Muscle layer of colon (tissue), 2 donors: Measurements from ENCODE around the gene FNTB.

Experiments used
- H3K27ac ChIP-seq: one replicate; pipeline ENCODE4 v1.7.0; 2013; ENCODE audit warnings: low read depth, mild to moderate bottlenecking, low read length, moderate library complexity
- H3K27me3 ChIP-seq, 2 donors: one replicate each; pipeline ENCODE4 v1.7.0; 2013; ENCODE audit warnings: low read length in 2 of 2, mild to moderate bottlenecking in 2 of 2; ENCODE audit not compliant: insufficient read depth in 2 of 2, control insufficient read depth in 1 of 2
- H3K36me3 ChIP-seq: one replicate; pipeline ENCODE4 v1.7.0; 2013; ENCODE audit warnings: mild to moderate bottlenecking, low read length; ENCODE audit not compliant: insufficient read depth
- H3K4me1 ChIP-seq: one replicate; pipeline ENCODE4 v1.7.0; 2013; ENCODE audit warnings: mild to moderate bottlenecking, low read length; ENCODE audit not compliant: insufficient read depth
- H3K4me3 ChIP-seq, 2 donors: one replicate each; pipeline ENCODE4 v1.7.0; 2013; ENCODE audit warnings: low read length in 2 of 2, low read depth in 1 of 2, mild to moderate bottlenecking in 1 of 2, moderate library complexity in 1 of 2
- H3K9ac ChIP-seq: one replicate; pipeline ENCODE4 v1.7.0; 2013; ENCODE audit warnings: low read length
- H3K9me3 ChIP-seq: one replicate; pipeline ENCODE4 v1.7.0; 2013; ENCODE audit warnings: mild to moderate bottlenecking, low read length
- donor health status: abdominal sarcoma.
- donor health status: Adenocarcinoma of cecum.

The FNTB gene

GRCh38 chr14:64970041-64970440, 16.7 kb upstream of the FNTB start:
- Histone ChIP-seq H3K9ac (no peak overlapping the region), H3K4me3 (no peak overlapping the region)

GRCh38 chr14:64970776-64971477, 15.8 kb upstream of the FNTB start:
- Histone ChIP-seq H3K4me1 (peaks cover 12% of the 10 kb centered on the region), H3K9me3 (no peaks in the 10 kb centered on the region), H3K27me3 (peaks cover 0 to 12% of the 10 kb centered on the region in 2 donors), H3K4me3 (peak overlapping the region; percentile 57 to 63), H3K36me3 (no peaks in the 10 kb centered on the region), H3K9ac (peak overlapping the region; percentile 21), H3K27ac (peak overlapping the region; percentile 23)

More at GRCh38 chr14:64970041-64970440, 16.7 kb upstream of the FNTB start:
- H3K4me1 ChIP-seq: peaks cover 12% of the 10 kb centered on the region
- peaks cover 0 to 12% of the 10 kb centered on the region in 2 donors for H3K27me3 ChIP-seq
- H3K27ac ChIP-seq: no peak overlapping the region
- no peaks in the 10 kb centered on the region for H3K36me3 ChIP-seq
- no peaks in the 10 kb centered on the region for H3K9me3 ChIP-seq

- Histone ChIP-seq H3K36me3 (no peaks in the 10 kb centered on the region), H3K4me3 (peak overlapping the region; percentile 57 to 63), H3K4me1 (peaks cover 12% of the 10 kb centered on the region), H3K27me3 (peaks cover 0 to 12% of the 10 kb centered on the region in 2 donors), H3K27ac (peak overlapping the region; percentile 23), H3K9ac (peak overlapping the region; percentile 21), H3K9me3 (no peaks in the 10 kb centered on the region)
Measured at GRCh38 chr14:64971491-64971942, 15.2 kb upstream of the FNTB start.

GRCh38 chr14:64971943-64972791, 14.5 kb upstream of the FNTB start, which contains the start of gene RAB15:
Gene RAB15 (minus strand): TSS chr14:64972336. CDS start chr14:64972076, 260 bp downstream.
- peak within 1 kb of the TSS; percentile 70 to 71 for H3K4me3 ChIP-seq
- H3K9ac ChIP-seq: peak within 1 kb of the TSS; percentile 21
- H3K27me3 ChIP-seq: peaks cover 0 to 12% of the 10 kb centered on the region in 2 donors
- no peaks in the 10 kb centered on the region for H3K36me3 ChIP-seq
- peaks cover 12% of the 10 kb centered on the region for H3K4me1 ChIP-seq
- H3K27ac ChIP-seq: peak within 1 kb of the TSS; percentile 23
- no peaks in the 10 kb centered on the region for H3K9me3 ChIP-seq

GRCh38 chr14:64973026-64973442, 13.7 kb upstream of the FNTB start:
- H3K4me1 ChIP-seq: peaks cover 12% of the 10 kb centered on the region
- H3K9ac ChIP-seq: no peak overlapping the region

GRCh38 chr14:64973826-64974225, 12.9 kb upstream of the FNTB start:
- Histone ChIP-seq H3K9me3 (no peaks in the 10 kb centered on the region), H3K4me3 (no peak overlapping the region), H3K9ac (no peak overlapping the region), H3K4me1 (peaks cover 12% of the 10 kb centered on the region), H3K27ac (no peak overlapping the region), H3K27me3 (peaks cover 0 to 12% of the 10 kb centered on the region in 2 donors), H3K36me3 (no peaks in the 10 kb centered on the region)

More at GRCh38 chr14:64973026-64973442, 13.7 kb upstream of the FNTB start:
- Histone ChIP-seq H3K27ac (no peak overlapping the region), H3K27me3 (peaks cover 0 to 12% of the 10 kb centered on the region in 2 donors), H3K9me3 (no peaks in the 10 kb centered on the region), H3K36me3 (no peaks in the 10 kb centered on the region), H3K4me3 (peak overlapping the region in 1 of 2 donors; percentile 70)

- H3K9ac ChIP-seq: no peak overlapping the region
- H3K36me3 ChIP-seq: no peaks in the 10 kb centered on the region
- no peak overlapping the region for H3K27ac ChIP-seq
- no peaks in the 10 kb centered on the region for H3K9me3 ChIP-seq
- no peak overlapping the region for H3K4me3 ChIP-seq
- H3K4me1 ChIP-seq: peaks cover 12% of the 10 kb centered on the region
- H3K27me3 ChIP-seq: peaks cover 0 to 12% of the 10 kb centered on the region in 2 donors
Measured at GRCh38 chr14:64974563-64974962, 12.1 kb upstream of the FNTB start.

- peaks cover 4% of the 10 kb centered on the region for H3K4me1 ChIP-seq
- no peak overlapping the region for H3K9ac ChIP-seq
- no peaks in the 10 kb centered on the region for H3K36me3 ChIP-seq
- no peaks in the 10 kb centered on the region for H3K9me3 ChIP-seq
- H3K4me3 ChIP-seq: no peak overlapping the region
- H3K27me3 ChIP-seq: no peaks in the 10 kb centered on the region
- H3K27ac ChIP-seq: no peak overlapping the region
Measured at GRCh38 chr14:64979336-64980074, 7.2 kb upstream of the FNTB start.

- Histone ChIP-seq H3K27ac (no peak overlapping the region), H3K4me1 (peaks cover 18% of the 10 kb centered on the region), H3K27me3 (no peaks in the 10 kb centered on the region), H3K9ac (no peak overlapping the region), H3K4me3 (peak overlapping the region in 1 of 2 donors; percentile 16), H3K36me3 (no peaks in the 10 kb centered on the region), H3K9me3 (no peaks in the 10 kb centered on the region)
Measured at GRCh38 chr14:64983439-64984310, 3.0 kb upstream of the FNTB start.

- Histone ChIP-seq H3K4me1 (peaks cover 18% of the 10 kb centered on the region), H3K27ac (peak overlapping the region; percentile 88), H3K27me3 (no peaks in the 10 kb centered on the region), H3K36me3 (no peaks in the 10 kb centered on the region), H3K9me3 (no peaks in the 10 kb centered on the region), H3K4me3 (peak overlapping the region; percentile 55 to 77), H3K9ac (peak overlapping the region; percentile 47)
Measured at GRCh38 chr14:64987438-64987767, 708 bp downstream of the FNTB start.
